Endothelial cell of umbilical vein (primary cell): Measurements from ENCODE around the gene DZIP1. TPM values are rescaled to one million over a fixed set of nuclear protein-coding genes. Genes with fewer than 3 reads are reported as not detected.
A peak's percentile ranks its signal among the peaks of the same experiment; 100 is the strongest.

ENCODE experiments used
- BruUV-seq: library from RNA; stranded (reverse); fragments of 400-500 nt; replicated peaks from 2 replicates; lab custom pipeline; 2021; lab: Mats Ljungman, UMichigan
- CTCF ChIA-PET: fragments of 300-600, 350-600 bp; sonication (Branson Sonifier 250); formaldehyde crosslinking; loops from one replicate; lab custom pipeline; 2021; ENCODE audit warnings: antibody characterized with exemption, inconsistent platforms; lab: Charles Lee
- POLR2A ChIA-PET: fragments of 300-600, 350-600 bp; sonication (Branson Sonifier 250); formaldehyde crosslinking; loops from one replicate; lab custom pipeline; 2021; ENCODE audit warnings: antibody characterized with exemption, inconsistent platforms; lab: Charles Lee
- DNase-seq: peaks from one replicate; pipeline ENCODE4 v3.0.0-alpha.2; 2011; ENCODE audit warnings: low read depth, low spot score
- FAIRE-seq: peaks from 2 replicates; lab custom pipeline; 2011; peaks lifted over from hg19 to GRCh38; lab: Jason Lieb, UNC
- H2AFZ ChIP-seq: 2 replicates; pipeline ENCODE4 v1.6.0; 2012; ENCODE audit warnings: low read depth, low read length, control low read depth, inconsistent platforms
- H3K27ac ChIP-seq: 2 replicates; pipeline ENCODE4 v1.5.1; 2011; ENCODE audit warnings: low read depth, mild to moderate bottlenecking, control low read depth, low read length, moderate library complexity; ENCODE audit not compliant: insufficient read depth
- H3K27me3 ChIP-seq, 2 experiments: 2 replicates each; pipeline versions ENCODE4 v1.6.0 to v1.6.1; 2011; ENCODE audit warnings: low read length in 2 of 2, mixed read lengths in 1 of 2; ENCODE audit not compliant: control insufficient read depth in 2 of 2, insufficient read depth in 2 of 2
- H3K36me3 ChIP-seq, 2 experiments: 2 replicates in 1 of 2; 3 replicates in 1 of 2; pipeline ENCODE4 v1.5.1; 2011; ENCODE audit warnings: low read length in 2 of 2, mild to moderate bottlenecking in 1 of 2, moderate library complexity in 1 of 2; ENCODE audit not compliant: control insufficient read depth in 2 of 2, insufficient read depth in 2 of 2; ENCODE audit errors: extremely low read depth in 1 of 2
- H3K4me1 ChIP-seq: 3 replicates; pipeline ENCODE4 v1.5.1; 2011; ENCODE audit warnings: mild to moderate bottlenecking, low read length; ENCODE audit not compliant: control insufficient read depth, insufficient read depth; ENCODE audit errors: extremely low read depth
- H3K4me2 ChIP-seq: 2 replicates; pipeline ENCODE4 v1.6.1; 2011; ENCODE audit warnings: low read length, control low read depth, mixed read lengths; ENCODE audit not compliant: insufficient read depth
- H3K4me3 ChIP-seq, 3 experiments: fragments of 200-600 bp in 1 of 3; sonication (generic), shearing (Covaris generic) in 1 of 3; replicated peaks in 1 of 3; 2 replicates each; pipeline ENCODE4 v1.5.1; 2011 to 2016; ENCODE audit warnings: control low read depth in 3 of 3, low read length in 3 of 3, mild to moderate bottlenecking in 2 of 3, inconsistent platforms in 1 of 3, low read depth in 1 of 3, moderate library complexity in 1 of 3; ENCODE audit not compliant: insufficient read depth in 1 of 3
- H3K79me2 ChIP-seq: 2 replicates; pipeline ENCODE4 v1.6.0; 2012; ENCODE audit warnings: low read length, inconsistent platforms; ENCODE audit not compliant: control insufficient read depth, insufficient read depth
- H3K9ac ChIP-seq: replicated peaks from 2 replicates; pipeline ENCODE3; 2011; ENCODE audit warnings: low read length, control low read depth; ENCODE audit not compliant: insufficient read depth; ENCODE audit errors: extremely low read depth
- H3K9me1 ChIP-seq: replicated peaks from 3 replicates; pipeline ENCODE4 v1.6.0; 2011; ENCODE audit warnings: mild to moderate bottlenecking, low read length; ENCODE audit not compliant: control insufficient read depth, insufficient read depth; ENCODE audit errors: extremely low read depth
- H3K9me3 ChIP-seq: replicated peaks from 2 replicates; pipeline ENCODE4 v1.5.1; 2012; ENCODE audit warnings: low read length, inconsistent platforms; ENCODE audit not compliant: control insufficient read depth, insufficient read depth
- H4K20me1 ChIP-seq: replicated peaks from 2 replicates; pipeline ENCODE3; 2011; ENCODE audit warnings: mild to moderate bottlenecking, low read length; ENCODE audit not compliant: control insufficient read depth, insufficient read depth; ENCODE audit errors: extremely low read depth
- EZH2 ChIP-seq: IDR thresholded peaks from 2 replicates; pipeline ENCODE4 v1.6.1; 2012; ENCODE audit warnings: borderline replicate concordance, low read depth, mild to moderate bottlenecking, moderate library complexity, low read length, inconsistent platforms; ENCODE audit not compliant: severe bottlenecking
- FOS ChIP-seq: IDR thresholded peaks from 2 replicates; pipeline ENCODE4 v1.6.1; 2011; ENCODE audit warnings: mild to moderate bottlenecking, low read length, moderate library complexity, borderline replicate concordance; ENCODE audit not compliant: insufficient read depth
- GATA2 ChIP-seq: IDR thresholded peaks from 2 replicates; pipeline ENCODE4 v1.7.0; 2011; ENCODE audit warnings: low read depth, mild to moderate bottlenecking, moderate library complexity, mixed read lengths, low read length; ENCODE audit not compliant: insufficient read length, insufficient read depth
- JUN ChIP-seq: IDR thresholded peaks from 2 replicates; pipeline ENCODE4 v1.6.1; 2011; ENCODE audit warnings: borderline replicate concordance, low read depth; ENCODE audit not compliant: insufficient read length, insufficient read depth
- MYC ChIP-seq: IDR thresholded peaks from one replicate; pipeline ENCODE4 v1.6.1; 2011; ENCODE audit warnings: mild to moderate bottlenecking, low read depth, low read length
- POLR2A ChIP-seq: IDR thresholded peaks from 2 replicates; pipeline ENCODE4 v1.6.1; 2012; ENCODE audit warnings: low read depth, mild to moderate bottlenecking, control low read depth, low read length
- POLR2AphosphoS5 ChIP-seq: IDR thresholded peaks from 2 replicates; pipeline ENCODE4 v1.6.1; 2012; ENCODE audit warnings: low read depth, mild to moderate bottlenecking, control low read depth, low read length, moderate library complexity; ENCODE audit not compliant: insufficient read depth
- dilution Hi-C: fragments of 300-500 bp; cut with MboI; formaldehyde crosslinking; loops from one replicate; pipeline ENCODE4 v1.15.0; 2019; ENCODE audit warnings: low sequenced_read_pairs; ENCODE audit not compliant: extremely low pct_ligation_motif_present
- intact Hi-C: fragments of 100-400 bp; cut with micrococcal nuclease; formaldehyde crosslinking; loops from one replicate; pipeline ENCODE4 v1.10.0; 2022
- polyA plus RNA-seq, 4 experiments: library from polyadenylated mRNA; depleted of rRNA in 3 of 4; stranded (reverse) in 3 of 4; unstranded in 1 of 4; fragments of >200 nt; gene quantifications; 2 replicates each; pipeline versions ENCODE4 v1.2.1 to v1.2.3, GENCODE V29; 2011 to 2012; ENCODE audit warnings: missing spikeins in 1 of 4
- total RNA-seq: library from RNA; stranded (reverse); gene quantifications from 2 replicates; pipeline ENCODE4 v1.2.3, GENCODE V29; 2021
- TF ChIP-seq, protein P1 (sequence below): IDR thresholded peaks from 2 replicates; pipeline ENCODE4 v1.6.1; 2011; ENCODE audit not compliant: insufficient read depth, insufficient read length
- TF ChIP-seq, protein P2 (sequence below), 2 donors: IDR thresholded peaks; 1 replicate in 1 of 2; 2 replicates in 1 of 2; pipeline ENCODE4 v1.5.1; 2011; ENCODE audit warnings: low read length in 2 of 2, mild to moderate bottlenecking in 2 of 2, moderate library complexity in 2 of 2, control low read depth in 1 of 2, inconsistent platforms in 1 of 2, low read depth in 1 of 2; ENCODE audit not compliant: insufficient read depth in 1 of 2; ENCODE audit errors: extremely low read depth in 1 of 2

The DZIP1 gene
- total and polyA plus RNA-seq, 2 donors (not counting 3 experiments of a cell fraction or from before 2014, with no cell fraction given), result 8.6 to 32.1 TPM

GRCh38 chr13:95564733-95565291 is 79.7 kb downstream of the DZIP1 start:
- ChIA-PET CTCF (interaction anchor here (0.7 to 3.7 kb wide), 21 partner anchors 10 to 890 kb away, joined by 3 to 57 read pairs (median 6); partner anchors contain the start of gene CLDN10), POLR2A (interaction anchor here (0.7 kb wide), 1 partner anchor 112 kb away, joined by 3 read pairs; the partner anchor contains the start of gene DNAJC3)
- Histone ChIP-seq H3K27me3 (no peaks in the 10 kb centered on the region), H3K9me3 (no peaks in the 10 kb centered on the region), H3K9me1 (no peaks in the 10 kb centered on the region), H3K4me3 (no peak overlapping the region), H3K4me2 (peak overlapping the region; percentile 68), H3K4me1 (peaks cover 11% of the 10 kb centered on the region), H3K79me2 (no peaks in the 10 kb centered on the region), H3K9ac (peak overlapping the region; percentile 1), H3K27ac (peak overlapping the region; percentile 44), H3K36me3 (no peaks in the 10 kb centered on the region), H2AFZ (peak overlapping the region; percentile 49), H4K20me1 (no peaks in the 10 kb centered on the region)
- DNase-seq (peak; percentile 91), FAIRE-seq (peak; percentile 83)
- intact Hi-C loops (no loop called here), dilution Hi-C loops (no loop called here)
- no peak for TF ChIP-seq POLR2AphosphoS5
- peak; percentile 69 for TF ChIP-seq JUN
- TF ChIP-seq FOS, result peak; percentile 78
- no TSS peak for BruUV-seq

DNA sequence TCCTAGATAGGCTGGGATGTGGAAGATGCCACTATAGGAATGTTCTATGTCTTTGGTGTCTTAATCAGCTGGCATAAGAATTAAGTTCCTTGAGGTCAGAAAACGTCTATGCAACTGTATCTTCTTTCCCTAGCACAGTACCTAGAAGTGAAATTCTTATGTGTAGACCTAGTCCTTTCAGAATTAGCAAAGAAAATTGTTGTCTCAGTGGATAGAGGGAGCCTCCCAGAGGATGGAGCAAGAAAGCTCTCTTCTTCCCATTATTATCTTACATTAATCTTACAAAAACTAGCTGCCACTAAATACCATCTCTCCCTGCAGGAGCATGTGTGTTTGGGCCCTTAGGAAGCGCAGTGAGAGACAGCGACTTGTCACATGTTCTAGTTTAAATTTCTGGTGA is 80.4 kb downstream of the DZIP1 start:
- no peak for TF ChIP-seq POLR2A
- TF ChIP-seq EZH2, result no peak
- TF ChIP-seq JUN, result no peak
- TF ChIP-seq FOS, result no peak
- TF ChIP-seq POLR2AphosphoS5, result no peak
- no peak for TF ChIP-seq GATA2
- TF ChIP-seq, protein P1, sequence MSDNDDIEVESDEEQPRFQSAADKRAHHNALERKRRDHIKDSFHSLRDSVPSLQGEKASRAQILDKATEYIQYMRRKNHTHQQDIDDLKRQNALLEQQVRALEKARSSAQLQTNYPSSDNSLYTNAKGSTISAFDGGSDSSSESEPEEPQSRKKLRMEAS, result no peak
- TF ChIP-seq MYC, result no peak
- TF ChIP-seq, protein P2, sequence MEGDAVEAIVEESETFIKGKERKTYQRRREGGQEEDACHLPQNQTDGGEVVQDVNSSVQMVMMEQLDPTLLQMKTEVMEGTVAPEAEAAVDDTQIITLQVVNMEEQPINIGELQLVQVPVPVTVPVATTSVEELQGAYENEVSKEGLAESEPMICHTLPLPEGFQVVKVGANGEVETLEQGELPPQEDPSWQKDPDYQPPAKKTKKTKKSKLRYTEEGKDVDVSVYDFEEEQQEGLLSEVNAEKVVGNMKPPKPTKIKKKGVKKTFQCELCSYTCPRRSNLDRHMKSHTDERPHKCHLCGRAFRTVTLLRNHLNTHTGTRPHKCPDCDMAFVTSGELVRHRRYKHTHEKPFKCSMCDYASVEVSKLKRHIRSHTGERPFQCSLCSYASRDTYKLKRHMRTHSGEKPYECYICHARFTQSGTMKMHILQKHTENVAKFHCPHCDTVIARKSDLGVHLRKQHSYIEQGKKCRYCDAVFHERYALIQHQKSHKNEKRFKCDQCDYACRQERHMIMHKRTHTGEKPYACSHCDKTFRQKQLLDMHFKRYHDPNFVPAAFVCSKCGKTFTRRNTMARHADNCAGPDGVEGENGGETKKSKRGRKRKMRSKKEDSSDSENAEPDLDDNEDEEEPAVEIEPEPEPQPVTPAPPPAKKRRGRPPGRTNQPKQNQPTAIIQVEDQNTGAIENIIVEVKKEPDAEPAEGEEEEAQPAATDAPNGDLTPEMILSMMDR (IDR thresholded peaks at IDR 0.05; ENCODE audit: extremely low read depth in 1 of 2, insufficient read depth in 1 of 2, low read depth in 1 of 2, low read length in 2 of 2), result no peak
- H2AFZ ChIP-seq, result peak overlapping the region; percentile 49
- dilution Hi-C loops, result no loop called here
- no peaks in the 10 kb centered on the region for H3K36me3 ChIP-seq
- H3K9ac ChIP-seq, result no peak overlapping the region
- H3K4me2 ChIP-seq, result no peak overlapping the region
- DNase-seq (peak; percentile 43), FAIRE-seq (no peak)
- H3K4me1 ChIP-seq, result peaks cover 11% of the 10 kb centered on the region
- H3K79me2 ChIP-seq, result no peaks in the 10 kb centered on the region
- H3K27me3 ChIP-seq, result peaks cover 0 to 1% of the 10 kb centered on the region in 2 experiments
- CTCF ChIA-PET, result interaction anchor here (1.1 to 3.7 kb wide), 17 partner anchors 9 to 374 kb away, joined by 3 to 57 read pairs (median 9); partner anchors contain the start of gene CLDN10
- H3K9me3 ChIP-seq, result no peaks in the 10 kb centered on the region
- no peak overlapping the region for H3K4me3 ChIP-seq
- no TSS peak for BruUV-seq
- no peak overlapping the region for H3K27ac ChIP-seq
- intact Hi-C loops, result no loop called here
- POLR2A ChIA-PET, result no interaction called here
- no peaks in the 10 kb centered on the region for H4K20me1 ChIP-seq
- no peaks in the 10 kb centered on the region for H3K9me1 ChIP-seq
